ENCODE measurements around the gene LMBR1L. TPM values are rescaled to one million over a fixed set of nuclear protein-coding genes. Genes with fewer than 3 reads are reported as not detected.

LMBR1L gene
- total and polyA plus RNA-seq, 2 of the 8 experiments (the other 6 are each of a cell fraction or from before 2014, with no cell fraction given): 36.6 to 49.6 TPM

- TF ChIP-seq, protein P1, sequence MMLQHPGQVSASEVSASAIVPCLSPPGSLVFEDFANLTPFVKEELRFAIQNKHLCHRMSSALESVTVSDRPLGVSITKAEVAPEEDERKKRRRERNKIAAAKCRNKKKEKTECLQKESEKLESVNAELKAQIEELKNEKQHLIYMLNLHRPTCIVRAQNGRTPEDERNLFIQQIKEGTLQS (IDR thresholded peaks at IDR 0.05; ENCODE audit: insufficient read depth, low read depth, low read length): no peak
- TF ChIP-seq RNF2 (IDR thresholded peaks at IDR 0.05; ENCODE audit: borderline replicate concordance, low read depth, low read length, missing control alignments, poor library complexity, severe bottlenecking) (no peak), BCL11A (IDR thresholded peaks at IDR 0.05; ENCODE audit: low read depth in 2 of 2, low read length in 2 of 2) (no peak), SP1 (IDR thresholded peaks at IDR 0.05; ENCODE audit: low read depth, low read length) (no peak), CHD2 (IDR thresholded peaks at IDR 0.05; ENCODE audit: low read length) (no peak), SAP30 (IDR thresholded peaks at IDR 0.05; ENCODE audit: insufficient read depth, insufficient replicate concordance, low read length) (no peak), RBBP5 (IDR thresholded peaks at IDR 0.05; ENCODE audit: borderline replicate concordance, low read depth, low read length) (no peak)
- Histone ChIP-seq H3K36me3 (ENCODE audit: control insufficient read depth in 2 of 4, insufficient read depth in 4 of 4, low read length in 3 of 4) (no peaks in the 10 kb centered on the region), H2BK120ac (replicated peaks; ENCODE audit: low read depth, low read length) (no peak overlapping the region), H3K14ac (ENCODE audit: insufficient read length) (no peak overlapping the region), H2AK5ac (ENCODE audit: low read depth, low read length) (no peak overlapping the region), H3K18ac (ENCODE audit: extremely low read depth, low read length) (no peak overlapping the region), H3K79me2 (ENCODE audit: control insufficient read depth in 1 of 2, insufficient read depth in 2 of 2, low read length in 2 of 2) (no peaks in the 10 kb centered on the region), H3K4me1 (replicated peaks in 1 of 4; ENCODE audit: control insufficient read depth in 3 of 4, insufficient read depth in 4 of 4, low read length in 3 of 4) (peaks cover 2 to 6% (median 4%) of the 10 kb centered on the region in 4 experiments; a peak in 5 of 7 replicates), H2BK15ac (ENCODE audit: low read length) (no peak overlapping the region), H3K9me3 (ENCODE audit: insufficient read depth in 2 of 2, low read depth in 1 of 2, low read length in 1 of 2) (no peaks in the 10 kb centered on the region), H3K4me3 (ENCODE audit: extremely low read depth in 1 of 4, insufficient read depth in 2 of 4, low read depth in 3 of 4, low read length in 4 of 4) (no peak overlapping the region), H3K27me3 (replicated peaks in 1 of 4; ENCODE audit: control insufficient read depth in 3 of 4, extremely low read depth in 1 of 4, insufficient read depth in 3 of 4, low read length in 3 of 4) (peaks cover 0 to 8% (median 3%) of the 10 kb centered on the region in 4 experiments; a peak in 5 of 7 replicates), H3K56ac (replicated peaks; ENCODE audit: insufficient read length, low read depth, low read length) (no peak overlapping the region), H4K8ac (ENCODE audit: extremely low read depth, insufficient read depth, low read length) (no peak overlapping the region), H3K27ac (ENCODE audit: low read depth, low read length) (no peak overlapping the region), H2AFZ (ENCODE audit: low read length) (no peak overlapping the region), H2BK20ac (ENCODE audit: low read length) (no peak overlapping the region), H3K4ac (replicated peaks; ENCODE audit: insufficient read length, low read depth, low read length) (no peak overlapping the region), H4K20me1 (replicated peaks in 1 of 2; ENCODE audit: control insufficient read depth in 1 of 2, insufficient read depth in 2 of 2, low read length in 2 of 2) (no peaks in the 10 kb centered on the region), H3K4me2 (ENCODE audit: insufficient read depth in 1 of 2, low read depth in 2 of 2, low read length in 2 of 2) (no peak overlapping the region; a peak in 1 of 4 replicates), H3K9ac (replicated peaks in 1 of 4; ENCODE audit: extremely low read depth in 1 of 4, low read depth in 3 of 4, low read length in 3 of 4) (no peak overlapping the region), H4K91ac (replicated peaks; ENCODE audit: insufficient read length, low read length) (no peak overlapping the region), H4K5ac (ENCODE audit: insufficient read length, low read depth, low read length) (no peak overlapping the region), H3K23ac (ENCODE audit: insufficient read length) (no peak overlapping the region), H2BK5ac (ENCODE audit: low read depth, low read length) (no peak overlapping the region), H3K79me1 (ENCODE audit: low read depth, low read length) (no peaks in the 10 kb centered on the region), H3K23me2 (ENCODE audit: low read depth, low read length) (peaks cover 11% of the 10 kb centered on the region), H2BK12ac (ENCODE audit: low read depth, low read length) (no peak overlapping the region)
- CTCF ChIA-PET (ENCODE audit: partially characterized antibody): interaction anchor here (0.6 to 10.0 kb wide), 5 partner anchors 16 to 271 kb away, joined by 3 to 129 read pairs (median 5); no protein-coding TSS in a partner anchor
- POLR2A ChIA-PET (ENCODE audit: partially characterized antibody): interaction anchor here (1.3 to 3.6 kb wide), 5 partner anchors 10 to 60 kb away, joined by 4 to 32 read pairs (median 6); partner anchors contain the start of gene TUBA1B
- 95% methylated on average over 11 of the region's 11 CpGs; no CpG with 5 or more reads in 1 of the 2 experiments for WGBS, 2 experiments (ENCODE audit: extremely low coverage in 1 of 2, insufficient coverage in 1 of 2, insufficient read length in 1 of 2, insufficient replicate concordance in 2 of 2, low coverage in 1 of 2, low lambda C conversion rate in 2 of 2, missing lambda C conversion rate in 1 of 2)
- FAIRE-seq (no peak), DNase-seq (ENCODE audit: low read depth in 1 of 2, low spot score in 2 of 2) (no peak)
Measured at GRCh38 chr12:49070971-49071370, 39.7 kb downstream of the LMBR1L start.

Data from H1 (cell line).